Measurements from ENCODE around the gene PCDHA10.

DNA sequence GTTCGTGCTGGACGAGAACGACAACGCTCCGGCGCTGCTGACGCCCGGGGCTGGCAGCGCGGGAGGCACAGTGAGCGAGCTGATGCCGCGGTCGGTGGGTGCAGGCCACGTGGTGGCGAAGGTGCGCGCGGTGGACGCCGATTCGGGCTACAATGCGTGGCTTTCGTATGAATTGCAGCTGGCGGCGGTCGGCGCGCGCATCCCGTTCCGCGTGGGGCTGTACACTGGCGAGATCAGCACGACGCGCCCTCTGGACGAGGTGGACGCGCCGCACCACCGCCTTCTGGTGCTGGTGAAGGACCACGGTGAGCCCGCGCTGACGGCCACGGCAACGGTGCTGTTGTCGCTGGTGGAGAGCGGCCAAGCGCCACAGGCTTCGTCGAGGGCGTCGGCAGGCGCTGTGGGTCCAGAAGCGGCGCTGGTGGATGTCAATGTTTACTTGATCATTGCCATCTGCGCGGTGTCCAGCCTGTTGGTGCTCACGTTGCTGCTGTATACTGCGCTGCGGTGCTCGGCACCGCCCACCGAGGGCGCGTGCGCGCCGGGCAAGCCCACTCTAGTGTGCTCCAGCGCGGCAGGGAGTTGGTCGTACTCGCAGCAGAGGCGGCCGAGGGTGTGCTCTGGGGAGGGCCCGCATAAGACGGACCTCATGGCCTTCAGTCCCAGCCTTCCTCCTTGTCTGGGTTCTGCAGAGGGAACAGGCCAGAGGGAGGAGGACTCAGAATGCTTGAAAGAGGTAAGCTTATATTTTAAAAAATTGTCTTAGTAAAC is 28.4 kb downstream of the PCDHA10 start:
- TF ChIP-seq, protein P1, sequence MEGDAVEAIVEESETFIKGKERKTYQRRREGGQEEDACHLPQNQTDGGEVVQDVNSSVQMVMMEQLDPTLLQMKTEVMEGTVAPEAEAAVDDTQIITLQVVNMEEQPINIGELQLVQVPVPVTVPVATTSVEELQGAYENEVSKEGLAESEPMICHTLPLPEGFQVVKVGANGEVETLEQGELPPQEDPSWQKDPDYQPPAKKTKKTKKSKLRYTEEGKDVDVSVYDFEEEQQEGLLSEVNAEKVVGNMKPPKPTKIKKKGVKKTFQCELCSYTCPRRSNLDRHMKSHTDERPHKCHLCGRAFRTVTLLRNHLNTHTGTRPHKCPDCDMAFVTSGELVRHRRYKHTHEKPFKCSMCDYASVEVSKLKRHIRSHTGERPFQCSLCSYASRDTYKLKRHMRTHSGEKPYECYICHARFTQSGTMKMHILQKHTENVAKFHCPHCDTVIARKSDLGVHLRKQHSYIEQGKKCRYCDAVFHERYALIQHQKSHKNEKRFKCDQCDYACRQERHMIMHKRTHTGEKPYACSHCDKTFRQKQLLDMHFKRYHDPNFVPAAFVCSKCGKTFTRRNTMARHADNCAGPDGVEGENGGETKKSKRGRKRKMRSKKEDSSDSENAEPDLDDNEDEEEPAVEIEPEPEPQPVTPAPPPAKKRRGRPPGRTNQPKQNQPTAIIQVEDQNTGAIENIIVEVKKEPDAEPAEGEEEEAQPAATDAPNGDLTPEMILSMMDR (conservative IDR thresholded peaks at IDR 0.05; ENCODE audit: low read depth, low read length): no peak
- TF ChIP-seq EZH2 (IDR thresholded peaks at IDR 0.05; ENCODE audit: borderline replicate concordance, low read depth, low read length, poor library complexity, severe bottlenecking): no peak
